UCSD-AML1 (cell line): ENCODE data around the gene SLITRK2.

Source experiments
- DNase-seq: peaks from one replicate; lab custom pipeline; 2025; ENCODE audit not compliant: unreplicated experiment; lab: John Stamatoyannopoulos, UW

SLITRK2 gene, protein sequence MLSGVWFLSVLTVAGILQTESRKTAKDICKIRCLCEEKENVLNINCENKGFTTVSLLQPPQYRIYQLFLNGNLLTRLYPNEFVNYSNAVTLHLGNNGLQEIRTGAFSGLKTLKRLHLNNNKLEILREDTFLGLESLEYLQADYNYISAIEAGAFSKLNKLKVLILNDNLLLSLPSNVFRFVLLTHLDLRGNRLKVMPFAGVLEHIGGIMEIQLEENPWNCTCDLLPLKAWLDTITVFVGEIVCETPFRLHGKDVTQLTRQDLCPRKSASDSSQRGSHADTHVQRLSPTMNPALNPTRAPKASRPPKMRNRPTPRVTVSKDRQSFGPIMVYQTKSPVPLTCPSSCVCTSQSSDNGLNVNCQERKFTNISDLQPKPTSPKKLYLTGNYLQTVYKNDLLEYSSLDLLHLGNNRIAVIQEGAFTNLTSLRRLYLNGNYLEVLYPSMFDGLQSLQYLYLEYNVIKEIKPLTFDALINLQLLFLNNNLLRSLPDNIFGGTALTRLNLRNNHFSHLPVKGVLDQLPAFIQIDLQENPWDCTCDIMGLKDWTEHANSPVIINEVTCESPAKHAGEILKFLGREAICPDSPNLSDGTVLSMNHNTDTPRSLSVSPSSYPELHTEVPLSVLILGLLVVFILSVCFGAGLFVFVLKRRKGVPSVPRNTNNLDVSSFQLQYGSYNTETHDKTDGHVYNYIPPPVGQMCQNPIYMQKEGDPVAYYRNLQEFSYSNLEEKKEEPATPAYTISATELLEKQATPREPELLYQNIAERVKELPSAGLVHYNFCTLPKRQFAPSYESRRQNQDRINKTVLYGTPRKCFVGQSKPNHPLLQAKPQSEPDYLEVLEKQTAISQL

DNA sequence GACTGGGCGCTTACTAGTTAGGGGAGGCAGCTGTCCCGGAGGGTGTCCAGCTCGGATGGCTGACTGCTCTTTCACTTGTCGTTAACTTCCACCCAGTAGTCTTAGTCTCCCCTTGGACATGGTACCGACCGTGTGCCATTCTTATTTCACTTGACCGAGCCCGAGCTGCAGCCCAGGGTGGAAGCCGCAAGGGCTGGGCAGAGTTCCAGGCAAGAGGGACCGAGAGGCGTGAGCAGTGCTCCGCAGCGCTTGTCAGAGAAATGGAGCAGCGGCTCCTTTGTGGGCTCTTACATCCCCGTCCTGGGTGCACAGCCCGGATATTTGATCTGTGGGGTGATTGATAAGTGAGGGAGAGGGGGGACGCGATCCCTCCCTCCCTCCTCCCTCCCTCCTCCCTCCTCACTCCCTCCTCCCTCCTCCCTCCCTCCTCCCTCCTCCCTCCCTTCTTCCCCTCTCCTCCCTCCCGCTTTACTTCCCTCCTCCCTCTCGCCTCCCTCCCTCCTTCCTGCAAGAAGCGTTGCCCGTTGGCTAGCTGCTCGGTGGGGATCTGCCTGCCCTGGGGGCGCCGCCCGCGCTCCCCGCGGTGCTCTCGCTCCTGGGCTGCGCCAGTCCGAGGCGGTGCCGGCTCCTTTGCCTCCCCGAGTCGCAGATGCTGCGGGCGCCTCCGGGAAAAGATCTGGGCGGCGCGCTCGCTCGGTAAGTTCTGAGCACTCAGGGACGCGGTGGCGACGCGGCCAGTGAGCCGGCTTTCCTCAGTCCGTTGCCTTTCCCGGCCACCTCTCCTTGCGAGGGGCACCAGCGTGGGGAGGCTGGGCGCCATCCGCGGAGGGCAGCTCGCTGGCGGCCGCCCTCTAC lies at the start of gene SLITRK2:
Gene SLITRK2, plus strand, starts transcription at position 499 of the 855 bp plus-strand sequence. CDS start 4,597 bp downstream, outside the sequence.
- no peak for DNase-seq

DNA sequence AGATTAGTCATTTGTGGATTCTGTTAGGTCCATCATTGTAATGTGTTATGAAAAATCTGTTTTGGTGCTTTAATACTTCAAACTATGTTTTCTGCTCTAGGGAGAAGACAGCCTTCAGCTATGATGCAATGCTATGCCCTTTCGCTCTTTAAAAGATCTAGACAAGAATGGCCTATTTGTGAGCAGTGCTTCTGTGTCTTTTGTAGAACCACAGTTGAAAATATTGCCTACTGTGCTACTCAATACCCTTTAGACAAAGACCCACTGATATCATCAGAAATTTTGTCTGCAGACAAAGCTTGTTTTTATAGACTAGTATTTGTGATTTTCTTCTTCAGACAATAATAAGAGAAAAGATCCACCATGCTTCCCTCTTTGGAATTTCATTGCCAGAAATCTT lies 44.6 kb upstream of the SLITRK2 start:
- no peak for DNase-seq

DNA sequence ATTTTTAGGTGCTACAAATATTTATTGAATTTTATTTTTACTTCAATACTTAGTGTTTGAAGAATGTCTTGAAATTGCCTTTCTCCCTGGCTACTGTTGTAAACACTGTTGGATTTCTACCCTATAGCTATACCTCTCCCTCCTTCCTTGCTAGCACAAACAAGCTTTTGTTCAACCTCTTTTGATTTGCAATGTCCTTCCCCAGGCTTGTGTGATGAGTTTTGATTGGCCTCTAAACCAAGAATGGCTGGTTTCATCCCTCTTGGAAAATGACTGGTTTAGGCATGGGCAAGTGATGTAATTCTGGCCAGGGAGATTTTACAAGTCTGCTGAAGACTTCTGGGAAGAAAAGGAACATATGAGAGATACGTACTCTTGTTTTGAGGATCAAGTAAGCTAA lies 25.3 kb upstream of the SLITRK2 start:
- DNase-seq = no peak

DNA sequence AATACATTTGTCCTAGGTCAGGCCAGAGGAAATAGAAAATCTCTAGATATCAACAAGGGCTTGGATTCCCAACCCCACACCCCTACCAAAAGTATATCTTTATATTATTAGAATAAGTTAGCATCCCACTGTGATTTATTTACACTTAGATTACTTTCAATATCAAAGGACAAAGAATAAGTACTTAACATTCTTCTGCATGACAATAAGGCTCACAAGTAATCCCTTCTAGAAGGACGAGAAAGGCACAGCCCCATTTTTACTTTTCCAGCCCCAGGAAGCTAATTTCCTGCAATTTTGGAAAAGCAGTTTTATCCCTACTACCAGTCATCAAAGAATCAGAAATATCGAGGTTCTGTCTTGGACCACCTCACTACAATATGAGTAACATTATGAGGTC lies 14.1 kb upstream of the SLITRK2 start:
- DNase-seq = no peak

DNA sequence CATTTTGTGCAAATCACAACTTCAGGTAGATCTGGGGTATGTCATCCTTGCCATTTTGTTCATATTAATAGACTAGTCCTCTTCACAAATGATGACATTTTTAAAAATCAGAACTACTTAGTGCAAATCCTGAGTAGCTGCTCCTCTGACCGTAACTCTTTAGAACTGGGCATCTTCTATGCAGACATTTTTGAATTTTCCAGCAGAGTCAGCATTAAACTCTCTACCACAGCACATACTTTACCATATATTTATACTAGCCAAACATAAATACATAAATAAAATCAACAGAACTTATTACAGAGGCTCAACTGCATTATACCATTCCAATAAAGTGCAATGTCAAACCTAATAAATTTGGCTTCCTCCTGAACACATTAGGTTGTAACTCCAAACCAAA lies 4.5 kb upstream of the SLITRK2 start:
- no peak for DNase-seq

DNA sequence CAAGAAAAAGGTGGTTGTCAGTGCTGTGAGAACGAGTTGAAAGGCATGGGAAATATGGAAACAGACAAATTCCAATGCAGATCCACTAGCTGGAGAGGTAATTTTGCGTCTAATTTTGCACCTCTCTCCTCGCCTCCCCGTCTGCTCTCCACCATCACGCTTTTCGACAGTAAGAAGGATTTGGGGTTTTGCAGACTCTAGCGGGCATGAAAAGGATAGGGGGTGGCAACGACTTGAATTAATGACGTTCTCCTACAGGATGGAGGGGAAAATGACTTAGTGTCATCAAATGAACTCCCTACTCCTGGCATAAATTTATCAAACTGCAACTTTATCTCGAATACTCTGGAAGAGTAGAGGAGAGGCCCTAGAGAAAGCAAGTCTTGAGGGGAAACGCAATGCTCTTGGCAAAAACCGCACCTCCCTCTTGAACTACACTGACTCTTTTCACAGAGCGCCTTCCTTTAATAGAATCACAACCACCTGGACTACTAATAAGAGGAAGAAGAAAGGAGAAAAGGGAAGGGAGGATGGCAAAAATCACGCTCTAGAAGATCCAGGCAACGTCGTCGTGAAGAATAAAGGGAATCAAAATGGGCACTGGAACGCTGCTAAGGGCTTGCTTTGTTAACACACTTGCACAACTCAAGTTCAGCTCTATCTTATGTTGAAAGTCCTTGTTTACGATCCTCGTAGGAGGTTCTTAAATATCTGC lies 871 bp upstream of the SLITRK2 start:
- no peak for DNase-seq

DNA sequence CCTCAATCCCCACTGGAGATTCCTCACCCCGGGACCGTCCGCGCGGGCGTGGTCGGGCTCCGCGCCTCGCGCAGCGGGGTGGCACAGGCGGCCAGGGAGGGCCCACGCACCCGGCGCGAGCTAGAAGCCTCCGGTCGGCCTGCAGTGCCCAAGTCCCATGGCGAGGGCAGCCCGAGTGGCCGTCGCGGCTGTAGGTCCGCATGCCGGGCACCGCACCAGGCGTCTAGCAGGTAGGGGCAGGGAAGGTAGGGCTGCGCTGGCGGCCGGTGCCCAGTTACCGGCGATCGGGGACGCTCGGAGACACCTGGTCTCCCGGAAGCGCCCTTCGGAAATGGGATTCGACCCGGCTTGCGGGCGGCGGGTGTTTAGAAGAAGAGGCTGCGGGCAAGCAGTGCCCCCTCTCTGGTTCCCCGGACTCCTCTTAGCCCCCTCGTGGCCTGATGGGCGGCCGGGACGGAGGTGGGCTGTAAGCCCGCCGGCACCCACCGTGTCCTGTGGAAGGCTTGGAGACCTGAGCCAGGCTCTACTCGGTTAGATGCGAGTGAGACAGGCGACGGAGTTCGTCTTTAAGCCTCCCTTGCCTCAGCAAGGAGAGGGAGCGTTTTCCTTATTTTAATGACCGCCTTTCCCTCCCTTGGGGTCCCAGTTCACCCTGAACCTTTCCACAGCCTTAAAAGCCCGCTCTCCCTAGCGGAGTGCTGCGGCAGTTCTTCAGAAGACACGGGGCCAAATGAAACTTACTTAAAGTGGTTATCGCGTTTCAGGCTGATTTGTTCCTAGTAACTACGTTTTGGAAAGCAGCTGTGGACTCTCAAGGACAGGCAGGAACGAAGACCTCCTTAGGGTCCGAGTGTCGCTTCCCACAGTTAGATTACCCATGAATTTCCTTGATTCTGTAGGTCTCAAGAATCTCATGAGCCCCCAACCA lies 821 bp downstream of the SLITRK2 start:
- DNase-seq = no peak

DNA sequence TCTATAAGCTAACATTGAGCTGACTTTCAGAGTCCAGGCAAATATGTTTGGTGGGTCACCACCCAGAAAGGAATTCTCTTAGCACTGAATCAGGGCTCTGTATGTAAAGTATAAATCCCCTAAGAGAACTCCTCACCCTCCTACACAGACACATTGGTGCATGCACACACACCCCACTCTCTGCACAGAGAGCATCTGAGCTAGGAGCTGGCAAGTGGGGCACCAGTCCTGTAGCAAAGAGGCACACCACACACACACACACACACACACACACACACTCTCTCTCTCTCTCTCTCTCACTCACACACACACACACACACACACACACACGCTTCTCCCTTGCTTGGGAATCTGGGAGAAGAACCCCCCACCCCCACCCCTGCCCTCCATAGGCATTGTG lies 3.2 kb downstream of the SLITRK2 start:
- no peak for DNase-seq

DNA sequence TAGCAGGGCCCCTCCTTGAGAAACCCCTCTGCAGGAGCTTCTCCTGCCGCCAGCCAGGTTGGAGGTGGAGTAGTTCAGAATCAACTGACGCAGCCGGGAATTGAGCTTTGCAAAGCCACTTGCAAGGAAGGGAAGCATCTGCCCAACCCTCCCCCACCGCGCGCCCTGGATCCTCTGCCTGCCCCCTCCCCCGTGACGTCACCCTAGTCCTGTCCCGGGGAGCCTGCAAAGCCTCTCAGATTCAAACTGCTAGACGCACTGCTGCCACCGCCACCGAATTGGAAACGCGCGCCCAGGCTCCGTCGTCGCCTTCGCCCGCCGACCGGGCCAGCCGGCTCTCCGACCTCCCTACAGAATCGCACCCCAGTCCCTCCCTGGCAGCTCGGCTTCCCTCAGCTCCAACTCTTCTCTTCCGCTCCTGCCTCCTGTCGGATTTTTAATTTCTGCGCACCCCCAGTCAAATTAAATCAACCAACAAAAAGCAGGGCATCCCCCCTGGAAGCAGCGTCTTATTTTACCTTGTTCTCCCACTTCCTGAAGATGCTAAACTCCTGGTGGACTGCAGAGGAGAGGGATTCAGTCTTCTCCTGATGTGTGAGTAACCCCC lies 3.8 kb downstream of the SLITRK2 start:
- DNase-seq = no peak

DNA sequence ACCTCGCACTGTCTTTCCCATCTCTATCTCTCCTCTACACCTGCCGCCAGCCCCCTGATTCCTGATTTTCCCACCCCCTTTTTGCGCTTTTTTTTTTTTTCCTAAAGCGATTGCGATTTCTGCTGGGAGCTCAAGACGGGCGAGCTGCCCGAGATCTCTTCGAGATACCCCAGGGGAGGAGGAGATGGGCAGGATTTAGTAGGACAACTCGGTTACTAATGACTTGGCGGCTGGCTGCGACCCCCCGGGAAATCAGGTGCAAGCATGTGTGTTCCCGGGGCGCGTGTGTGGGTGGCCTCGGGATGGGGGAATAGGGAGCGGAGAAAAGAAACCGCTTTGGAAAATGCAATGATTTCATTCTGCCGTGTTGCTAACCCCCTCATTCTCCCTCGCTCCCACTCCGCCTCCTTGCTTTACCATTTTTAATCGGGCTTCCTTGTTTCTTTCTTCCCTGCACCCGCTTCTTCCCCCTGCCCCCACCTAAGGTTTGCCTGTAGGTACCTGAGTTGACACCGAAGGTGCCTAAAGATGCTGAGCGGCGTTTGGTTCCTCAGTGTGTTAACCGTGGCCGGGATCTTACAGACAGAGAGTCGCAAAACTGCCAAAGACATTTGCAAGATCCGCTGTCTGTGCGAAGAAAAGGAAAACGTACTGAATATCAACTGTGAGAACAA lies 4.4 kb downstream of the SLITRK2 start:
- no peak for DNase-seq

DNA sequence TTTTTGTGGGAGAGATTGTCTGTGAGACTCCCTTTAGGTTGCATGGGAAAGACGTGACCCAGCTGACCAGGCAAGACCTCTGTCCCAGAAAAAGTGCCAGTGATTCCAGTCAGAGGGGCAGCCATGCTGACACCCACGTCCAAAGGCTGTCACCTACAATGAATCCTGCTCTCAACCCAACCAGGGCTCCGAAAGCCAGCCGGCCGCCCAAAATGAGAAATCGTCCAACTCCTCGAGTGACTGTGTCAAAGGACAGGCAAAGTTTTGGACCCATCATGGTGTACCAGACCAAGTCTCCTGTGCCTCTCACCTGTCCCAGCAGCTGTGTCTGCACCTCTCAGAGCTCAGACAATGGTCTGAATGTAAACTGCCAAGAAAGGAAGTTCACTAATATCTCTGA lies 5.5 kb downstream of the SLITRK2 start:
- no peak for DNase-seq

DNA sequence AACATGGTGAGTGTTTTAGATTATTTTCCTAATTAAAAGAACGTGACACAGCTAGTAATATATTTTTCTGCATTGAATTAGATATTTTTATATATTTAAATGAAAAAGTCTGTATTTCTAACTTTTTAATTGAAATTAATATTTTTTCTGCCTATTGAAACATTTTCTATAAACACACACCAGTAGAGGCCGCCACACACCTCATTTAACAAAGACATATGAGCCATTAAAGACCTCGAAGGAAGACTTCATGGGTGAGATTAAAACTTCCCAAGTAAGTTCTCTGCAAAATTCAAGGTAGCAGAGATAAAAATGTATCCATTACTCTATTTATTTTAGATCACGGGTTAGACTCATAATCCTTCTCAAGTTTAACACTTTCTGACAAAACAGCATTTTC lies 8.3 kb downstream of the SLITRK2 start:
- no peak for DNase-seq

DNA sequence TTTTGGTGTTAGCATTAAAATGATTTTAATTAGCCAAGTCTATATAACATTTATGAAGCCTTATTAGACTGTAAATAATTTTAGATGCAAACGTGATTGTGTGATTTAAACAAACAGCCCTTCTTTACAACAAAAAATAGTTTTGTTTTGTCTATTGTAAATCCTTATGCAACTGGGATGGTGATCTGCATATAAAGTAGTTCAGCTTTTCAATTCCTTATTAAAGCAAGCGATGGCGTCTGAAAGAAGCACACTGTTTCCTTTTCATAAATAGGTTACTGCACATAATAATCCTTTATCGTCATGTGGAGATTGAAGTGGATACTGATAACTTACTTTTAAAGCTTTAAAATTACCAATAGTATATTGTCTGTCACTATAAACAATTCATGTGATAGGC lies 8.8 kb downstream of the SLITRK2 start:
- DNase-seq = no peak

DNA sequence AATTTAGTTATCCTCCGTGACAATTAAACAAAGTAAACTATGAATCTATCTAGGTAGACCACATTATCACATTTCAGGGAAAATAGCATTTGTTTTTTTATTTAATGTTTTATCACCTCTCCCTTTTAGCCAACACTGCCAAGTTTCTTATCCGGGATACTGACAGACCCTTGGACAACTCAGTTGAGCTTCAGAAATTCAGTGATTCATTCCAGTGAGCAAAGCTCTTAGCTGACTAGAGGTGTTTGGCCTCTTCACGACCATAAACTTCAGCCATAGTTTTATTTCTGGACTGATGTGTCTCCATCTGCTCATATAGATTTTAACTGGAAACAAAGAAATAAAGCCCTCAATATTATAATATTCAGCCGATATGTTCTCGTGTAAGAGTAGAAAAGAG lies 15.2 kb downstream of the SLITRK2 start:
- DNase-seq = no peak

DNA sequence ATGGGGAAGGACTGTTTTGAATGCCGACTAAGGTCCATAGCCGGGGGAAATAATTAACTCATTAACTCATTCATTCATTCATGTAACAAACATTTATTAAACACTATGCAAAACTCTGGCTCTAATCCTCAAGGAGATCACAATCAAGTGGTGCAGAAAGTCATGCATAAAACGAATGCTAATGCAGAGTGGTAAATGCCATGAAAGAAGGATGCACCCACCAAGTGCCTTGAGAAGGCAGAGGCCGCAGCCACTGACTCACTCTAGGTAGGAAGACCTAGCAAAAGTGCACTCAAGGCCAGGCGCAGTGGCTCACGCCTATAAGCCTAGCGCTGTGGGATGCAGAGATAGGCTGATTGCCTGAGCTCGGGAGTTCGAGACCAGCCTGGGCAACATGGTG lies 22.9 kb downstream of the SLITRK2 start:
- DNase-seq = no peak

DNA sequence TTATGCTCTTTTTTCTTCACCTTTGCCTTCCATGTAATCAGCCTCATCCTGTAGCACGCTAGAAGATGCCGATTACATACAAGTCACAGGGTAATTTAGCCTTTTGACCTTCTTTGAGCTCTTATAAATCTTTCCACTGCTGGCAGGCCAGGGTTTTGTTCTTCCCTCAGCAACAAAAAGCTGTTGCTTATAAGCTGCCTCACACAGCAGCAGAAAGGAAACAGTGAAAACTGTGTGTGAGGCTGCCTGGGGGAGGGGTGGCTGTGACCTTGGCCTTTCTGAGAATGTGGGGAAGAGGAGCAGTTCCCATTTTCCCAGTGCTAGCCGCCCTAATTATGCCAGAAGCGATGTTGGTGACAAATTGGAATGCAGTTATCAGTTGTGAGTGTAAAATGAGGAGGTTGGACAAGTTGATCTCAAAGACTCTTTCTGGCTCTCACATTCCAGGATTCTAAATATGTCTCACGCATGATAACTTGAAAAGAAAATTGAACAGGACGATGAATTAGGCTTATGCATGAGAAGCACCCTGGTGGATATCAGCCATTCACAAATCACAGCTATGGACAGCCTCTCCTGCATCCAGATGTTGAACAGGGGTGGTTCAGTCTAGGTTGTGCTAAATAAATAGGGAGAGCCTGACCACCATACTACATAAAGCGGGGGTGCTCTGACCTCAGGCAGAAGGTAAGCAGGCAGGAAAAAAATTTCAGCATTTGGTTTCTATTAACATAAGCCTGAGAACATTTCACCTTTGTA lies 25.7 kb downstream of the SLITRK2 start:
- no peak for DNase-seq

DNA sequence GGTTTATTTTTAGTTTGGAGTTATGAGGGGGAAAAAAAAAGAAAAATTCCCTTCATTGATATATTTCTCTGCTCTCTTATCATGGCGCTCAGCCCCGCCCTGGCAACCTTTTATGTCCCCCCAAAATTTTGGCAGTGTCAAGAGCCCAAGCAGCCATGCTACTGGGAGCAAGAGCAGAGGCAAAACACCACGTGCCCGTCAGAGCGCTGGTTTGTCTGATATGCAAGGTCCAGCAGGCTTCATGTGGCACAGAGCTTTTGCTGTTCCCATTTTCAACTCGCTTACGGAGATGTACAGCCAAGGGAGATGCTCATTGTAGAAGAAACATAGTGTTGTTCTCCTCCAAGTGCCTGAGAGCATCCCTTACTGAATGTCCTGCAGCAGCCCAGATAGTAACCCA lies 27.3 kb downstream of the SLITRK2 start:
- DNase-seq = no peak

DNA sequence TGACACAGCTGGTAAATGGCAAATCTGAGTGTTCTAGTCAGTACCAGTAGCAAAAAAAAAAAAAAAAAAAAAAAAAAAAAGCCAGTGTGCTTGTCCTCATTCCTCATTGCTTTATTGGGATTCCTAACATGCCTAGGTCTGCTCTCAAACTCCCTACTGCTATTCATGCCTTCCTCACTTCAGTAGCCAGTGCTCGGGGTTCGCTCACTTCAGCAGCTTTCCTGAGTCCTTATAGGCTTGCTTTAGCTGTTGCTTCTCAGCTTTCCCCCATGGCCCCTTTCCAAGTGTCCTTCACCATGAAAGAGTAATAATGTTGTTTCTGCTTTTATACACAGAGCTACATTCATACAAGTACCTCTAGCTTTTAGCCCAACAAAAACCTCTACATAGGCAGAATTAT lies 30.8 kb downstream of the SLITRK2 start:
- no peak for DNase-seq
